ENCODE measurements around the gene RSAD2.

RSAD2 gene

DNA sequence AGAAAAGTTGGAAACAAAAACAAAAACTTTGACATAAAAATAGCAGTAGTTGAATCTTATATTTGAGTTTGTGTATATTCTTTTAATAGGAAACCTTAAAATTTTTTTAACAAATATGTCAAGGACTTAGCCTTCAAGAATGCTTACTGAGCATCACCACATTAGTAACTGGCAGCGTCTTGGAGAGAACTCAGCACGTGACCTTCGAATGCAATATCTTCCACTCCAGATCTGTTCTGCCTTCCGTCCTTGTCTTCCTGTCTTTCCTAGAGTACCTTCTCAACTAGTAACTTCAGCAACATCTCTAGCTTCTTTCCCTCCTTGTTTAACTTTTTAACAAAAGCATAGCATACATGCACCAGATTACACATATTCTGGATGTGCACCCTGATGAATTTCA lies 972 bp downstream of the RSAD2 start:
- no peaks in the 10 kb centered on the region for H3K4me1 ChIP-seq (ENCODE audit: insufficient read depth, low read length, severe bottlenecking)
- no peak overlapping the region for H2AFZ ChIP-seq (ENCODE audit: low read length)
- no peaks in the 10 kb centered on the region for H3K27me3 ChIP-seq (ENCODE audit: insufficient read depth, low read length)
- H3F3A ChIP-seq (ENCODE audit: insufficient read depth, low read length), result no peaks in the 10 kb centered on the region
- H3K27ac ChIP-seq (ENCODE audit: low read depth, low read length, poor library complexity, severe bottlenecking), result no peak overlapping the region
- no peak overlapping the region for H3K4me3 ChIP-seq (ENCODE audit: low read depth, low read length, poor library complexity, severe bottlenecking)
- no peak overlapping the region for H3K4me2 ChIP-seq (ENCODE audit: low read length)
- no peak for TF ChIP-seq CTCF (IDR thresholded peaks at IDR 0.05; ENCODE audit: low read length)
- no peak for TF ChIP-seq EZH2 (IDR thresholded peaks at IDR 0.05; ENCODE audit: borderline replicate concordance, low read length)
- H3K9ac ChIP-seq (ENCODE audit: low read length), result no peak overlapping the region
- H4K20me1 ChIP-seq (ENCODE audit: insufficient read depth, low read length), result no peaks in the 10 kb centered on the region
- no peaks in the 10 kb centered on the region for H3K9me3 ChIP-seq (ENCODE audit: low read length)
- no peaks in the 10 kb centered on the region for H3K9me2 ChIP-seq (ENCODE audit: low read depth, low read length)
- H3K36me3 ChIP-seq (ENCODE audit: insufficient read depth, low read length), result no peaks in the 10 kb centered on the region
- H3K79me2 ChIP-seq (ENCODE audit: insufficient read depth, low read length), result no peaks in the 10 kb centered on the region

DNA sequence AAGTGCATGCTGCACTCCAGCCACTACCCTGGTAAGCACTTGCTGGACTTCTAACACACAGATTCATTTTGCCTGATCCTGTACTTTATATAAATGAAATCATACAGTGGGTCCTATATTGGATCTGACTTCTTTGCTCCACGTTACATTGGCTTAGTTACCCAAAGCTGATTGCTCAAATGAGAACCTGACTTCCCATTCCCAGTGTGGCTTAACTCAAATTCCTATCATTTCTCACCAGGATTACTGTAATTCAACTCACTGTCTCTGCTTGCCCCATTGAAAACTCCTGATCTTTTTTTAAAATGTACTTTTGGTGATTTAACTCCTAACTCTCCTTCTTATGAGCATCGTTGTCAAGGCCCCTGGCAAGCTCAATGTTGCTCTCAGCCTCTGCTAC lies 1.4 kb downstream of the RSAD2 start:
- H3K36me3 ChIP-seq (ENCODE audit: insufficient read depth, low read length), result no peaks in the 10 kb centered on the region
- H3K79me2 ChIP-seq (ENCODE audit: insufficient read depth, low read length), result no peaks in the 10 kb centered on the region
- H3K27ac ChIP-seq (ENCODE audit: low read depth, low read length, poor library complexity, severe bottlenecking), result no peak overlapping the region
- H3K27me3 ChIP-seq (ENCODE audit: insufficient read depth, low read length), result no peaks in the 10 kb centered on the region
- no peaks in the 10 kb centered on the region for H3F3A ChIP-seq (ENCODE audit: insufficient read depth, low read length)
- no peak overlapping the region for H3K9ac ChIP-seq (ENCODE audit: low read length)
- TF ChIP-seq EZH2 (IDR thresholded peaks at IDR 0.05; ENCODE audit: borderline replicate concordance, low read length) (no peak), CTCF (IDR thresholded peaks at IDR 0.05; ENCODE audit: low read length) (no peak)
- H4K20me1 ChIP-seq (ENCODE audit: insufficient read depth, low read length), result no peaks in the 10 kb centered on the region
- H3K9me2 ChIP-seq (ENCODE audit: low read depth, low read length), result no peaks in the 10 kb centered on the region
- no peak overlapping the region for H2AFZ ChIP-seq (ENCODE audit: low read length)
- no peak overlapping the region for H3K4me3 ChIP-seq (ENCODE audit: low read depth, low read length, poor library complexity, severe bottlenecking)
- H3K4me2 ChIP-seq (ENCODE audit: low read length), result no peak overlapping the region
- H3K4me1 ChIP-seq (ENCODE audit: insufficient read depth, low read length, severe bottlenecking), result no peaks in the 10 kb centered on the region
- H3K9me3 ChIP-seq (ENCODE audit: low read length), result no peaks in the 10 kb centered on the region

- H3K9ac ChIP-seq (ENCODE audit: low read length), result no peak overlapping the region
- H3K27ac ChIP-seq (ENCODE audit: low read depth, low read length, poor library complexity, severe bottlenecking), result no peak overlapping the region
- TF ChIP-seq CTCF (IDR thresholded peaks at IDR 0.05; ENCODE audit: low read length) (no peak), EZH2 (IDR thresholded peaks at IDR 0.05; ENCODE audit: borderline replicate concordance, low read length) (no peak)
- no peaks in the 10 kb centered on the region for H3K27me3 ChIP-seq (ENCODE audit: insufficient read depth, low read length)
- no peaks in the 10 kb centered on the region for H3K36me3 ChIP-seq (ENCODE audit: insufficient read depth, low read length)
- no peaks in the 10 kb centered on the region for H4K20me1 ChIP-seq (ENCODE audit: insufficient read depth, low read length)
- no peak overlapping the region for H3K4me3 ChIP-seq (ENCODE audit: low read depth, low read length, poor library complexity, severe bottlenecking)
- H3K9me3 ChIP-seq (ENCODE audit: low read length), result no peaks in the 10 kb centered on the region
- H3K4me1 ChIP-seq (ENCODE audit: insufficient read depth, low read length, severe bottlenecking), result no peaks in the 10 kb centered on the region
- no peaks in the 10 kb centered on the region for H3K9me2 ChIP-seq (ENCODE audit: low read depth, low read length)
- no peaks in the 10 kb centered on the region for H3K79me2 ChIP-seq (ENCODE audit: insufficient read depth, low read length)
- no peak overlapping the region for H3K4me2 ChIP-seq (ENCODE audit: low read length)
- H3F3A ChIP-seq (ENCODE audit: insufficient read depth, low read length), result no peaks in the 10 kb centered on the region
- H2AFZ ChIP-seq (ENCODE audit: low read length), result no peak overlapping the region
These were observed 2.7 kb downstream of the RSAD2 start for GRCh38 chr2:6880200-6880733.
